ENCODE results near the gene MYH3. TPM values are rescaled to one million over a fixed set of nuclear protein-coding genes. Genes with fewer than 3 reads are reported as not detected.

Gene MYH3
- total RNA-seq, 1 experiment from 2014 or later: 2.9 TPM

DNA sequence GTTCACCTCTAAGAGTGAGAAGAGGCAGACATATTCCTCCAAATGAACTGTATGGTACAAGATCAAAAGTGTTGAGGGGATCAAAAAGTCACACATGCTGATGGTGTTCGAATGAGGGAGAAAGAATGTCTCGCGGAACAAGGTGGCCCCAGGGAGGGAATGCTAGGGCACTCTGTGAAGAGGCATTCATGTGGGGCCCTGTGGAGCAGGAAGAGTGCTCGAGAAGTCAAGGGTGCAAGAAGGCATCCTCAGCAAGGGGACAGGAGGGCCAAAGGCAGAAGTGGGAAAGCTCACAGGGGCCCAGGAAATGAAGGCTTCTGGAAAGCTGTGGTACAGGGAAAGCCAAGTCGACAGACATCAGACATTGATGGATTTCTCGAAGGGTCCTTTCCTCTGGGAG, 6.1 kb upstream of the MYH3 start:
- H3K79me1 ChIP-seq (ENCODE audit: insufficient read depth, low read depth, low read length, poor library complexity, severe bottlenecking): no peaks in the 10 kb centered on the region
- no peak overlapping the region for H3K27ac ChIP-seq (ENCODE audit: insufficient read length, low read depth, low read length)
- H3K4me1 Mint-ChIP-seq: peaks cover 0 to 3% of the 10 kb centered on the region in 2 experiments; a peak in 2 of 4 replicates
- no peak overlapping the region for H3K9ac ChIP-seq (ENCODE audit: extremely low read depth, insufficient read length, low read length)
- H2BK120ac ChIP-seq (ENCODE audit: low read depth, low read length, poor library complexity, severe bottlenecking): no peak overlapping the region
- H2BK12ac ChIP-seq (ENCODE audit: insufficient read length, low read depth, low read length): no peak overlapping the region
- H3K4me3 Mint-ChIP-seq: no peak overlapping the region
- no peak overlapping the region for H3T11ph ChIP-seq (ENCODE audit: low read length)
- TF ChIP-seq, protein P1, sequence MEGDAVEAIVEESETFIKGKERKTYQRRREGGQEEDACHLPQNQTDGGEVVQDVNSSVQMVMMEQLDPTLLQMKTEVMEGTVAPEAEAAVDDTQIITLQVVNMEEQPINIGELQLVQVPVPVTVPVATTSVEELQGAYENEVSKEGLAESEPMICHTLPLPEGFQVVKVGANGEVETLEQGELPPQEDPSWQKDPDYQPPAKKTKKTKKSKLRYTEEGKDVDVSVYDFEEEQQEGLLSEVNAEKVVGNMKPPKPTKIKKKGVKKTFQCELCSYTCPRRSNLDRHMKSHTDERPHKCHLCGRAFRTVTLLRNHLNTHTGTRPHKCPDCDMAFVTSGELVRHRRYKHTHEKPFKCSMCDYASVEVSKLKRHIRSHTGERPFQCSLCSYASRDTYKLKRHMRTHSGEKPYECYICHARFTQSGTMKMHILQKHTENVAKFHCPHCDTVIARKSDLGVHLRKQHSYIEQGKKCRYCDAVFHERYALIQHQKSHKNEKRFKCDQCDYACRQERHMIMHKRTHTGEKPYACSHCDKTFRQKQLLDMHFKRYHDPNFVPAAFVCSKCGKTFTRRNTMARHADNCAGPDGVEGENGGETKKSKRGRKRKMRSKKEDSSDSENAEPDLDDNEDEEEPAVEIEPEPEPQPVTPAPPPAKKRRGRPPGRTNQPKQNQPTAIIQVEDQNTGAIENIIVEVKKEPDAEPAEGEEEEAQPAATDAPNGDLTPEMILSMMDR (conservative IDR thresholded peaks at IDR 0.05): no peak
- H3K36me3 Mint-ChIP-seq (ENCODE audit: insufficient read depth in 1 of 3, low read depth in 3 of 3): peaks cover 0 to 1% (median 0%) of the 10 kb centered on the region in 3 experiments; a peak in 1 of 7 replicates
- no peak overlapping the region for H4K5ac ChIP-seq (ENCODE audit: insufficient read length, low read depth, low read length)
- H2AFZ ChIP-seq (ENCODE audit: low read length): no peak overlapping the region
- no peak overlapping the region for H4K91ac ChIP-seq (ENCODE audit: insufficient read length, low read depth, low read length)
- H2AK5ac ChIP-seq (ENCODE audit: insufficient read length, low read length): no peak overlapping the region
- no peak overlapping the region for H2BK20ac ChIP-seq (ENCODE audit: low read depth, low read length, poor library complexity, severe bottlenecking)
- no peaks in the 10 kb centered on the region for H3K27me3 ChIP-seq (ENCODE audit: insufficient read depth, low read length)
- H3K23me2 ChIP-seq (ENCODE audit: insufficient read length, low read depth, low read length, poor library complexity, severe bottlenecking): no peaks in the 10 kb centered on the region
- H3K56ac ChIP-seq (ENCODE audit: insufficient read length, low read depth, low read length): no peak overlapping the region
- H3K79me2 ChIP-seq (ENCODE audit: insufficient read depth, low read length): no peaks in the 10 kb centered on the region
- no peak overlapping the region for H3K23ac ChIP-seq (ENCODE audit: insufficient read length, low read depth, low read length)
- no peaks in the 10 kb centered on the region for H3K4me1 ChIP-seq (ENCODE audit: insufficient read depth, low read length)
- H2BK5ac ChIP-seq (ENCODE audit: insufficient read length, low read length): no peak overlapping the region
- peak overlapping the region in 1 of 3 experiments; percentile 4; a peak in 1 of 7 replicates for H3K27ac Mint-ChIP-seq
- DNase-seq: no peak
- H4K8ac ChIP-seq (replicated peaks; ENCODE audit: insufficient read length, low read depth, low read length): no peak overlapping the region
- no peak overlapping the region for H3K18ac ChIP-seq (ENCODE audit: insufficient read length, low read depth, low read length)
- no peak overlapping the region for H3K4ac ChIP-seq (ENCODE audit: low read depth, low read length)
- H3K14ac ChIP-seq (ENCODE audit: insufficient read depth, low read length): no peak overlapping the region
- no peak overlapping the region for H2BK15ac ChIP-seq (ENCODE audit: low read depth, low read length)
- WGBS (ENCODE audit: extremely low coverage, insufficient read length, low lambda C conversion rate): no CpG with 5 or more reads among the region's 6 CpGs
- H3K9me3 Mint-ChIP-seq: no peaks in the 10 kb centered on the region
- no peak overlapping the region for H3K4me2 ChIP-seq (ENCODE audit: insufficient read depth, insufficient read length, low read length)
- no peaks in the 10 kb centered on the region for H4K20me1 ChIP-seq (ENCODE audit: control insufficient read depth, insufficient read depth, insufficient read length)
- H3K9me3 ChIP-seq (ENCODE audit: control insufficient read depth, low read depth, low read length): no peaks in the 10 kb centered on the region
- H3K27me3 Mint-ChIP-seq (ENCODE audit: low read depth): no peaks in the 10 kb centered on the region

Data from H9 (cell line).